Measurements from ENCODE around the gene GAB2.

Gene GAB2

GRCh38 chr11:78220218-78221157, 197.1 kb downstream of the GAB2 start:
- DNase-seq (ENCODE audit: low spot score) = no peak

GRCh38 chr11:78219493-78220217, 198.0 kb downstream of the GAB2 start:
- DNase-seq (ENCODE audit: low spot score) = no peak

- DNase-seq (ENCODE audit: low spot score) = no peak
Measured at GRCh38 chr11:78218707-78219492, 198.7 kb downstream of the GAB2 start.

GRCh38 chr11:78217650-78218541, 199.7 kb downstream of the GAB2 start:
- DNase-seq (ENCODE audit: low spot score) = no peak

GRCh38 chr11:78216571-78217287, 200.9 kb downstream of the GAB2 start:
- no peak for DNase-seq (ENCODE audit: low spot score)

- no peak for DNase-seq (ENCODE audit: low spot score)
Measured at GRCh38 chr11:78216021-78216420, 201.6 kb downstream of the GAB2 start.

- no peak for DNase-seq (ENCODE audit: low spot score)
Measured at GRCh38 chr11:78214331-78215194, 203.1 kb downstream of the GAB2 start.

- DNase-seq (ENCODE audit: low spot score) = no peak
Measured at GRCh38 chr11:78213526-78214330, 203.9 kb downstream of the GAB2 start.

- no peak for DNase-seq (ENCODE audit: low spot score)
Measured at GRCh38 chr11:78212586-78213371, 204.8 kb downstream of the GAB2 start.

- no peak for DNase-seq (ENCODE audit: low spot score)
Measured at GRCh38 chr11:78211565-78211964, 206.1 kb downstream of the GAB2 start.

- no peak for DNase-seq (ENCODE audit: low spot score)
Measured at GRCh38 chr11:78210000-78210608, 207.5 kb downstream of the GAB2 start.

- DNase-seq (ENCODE audit: low spot score) = no peak
Measured at GRCh38 chr11:78209478-78209877, 208.1 kb downstream of the GAB2 start.

- DNase-seq (ENCODE audit: low spot score) = no peak
Measured at GRCh38 chr11:78208257-78209165, 209.1 kb downstream of the GAB2 start.

GRCh38 chr11:78207532-78208256, 209.9 kb downstream of the GAB2 start:
- DNase-seq (ENCODE audit: low spot score) = no peak

- no peak for DNase-seq (ENCODE audit: low spot score)
Measured at GRCh38 chr11:78205691-78206090, 211.9 kb downstream of the GAB2 start.

GRCh38 chr11:78205256-78205655, 212.4 kb downstream of the GAB2 start:
- no peak for DNase-seq (ENCODE audit: low spot score)
